Endothelial cell of umbilical vein (primary cell): Measurements from ENCODE around the gene PARP3.

ENCODE experiments used
- CTCF ChIP-seq, 2 donors: IDR thresholded peaks; 1 replicate in 1 of 2; 2 replicates in 1 of 2; pipeline ENCODE4 v1.5.1; 2011; ENCODE audit warnings: low read length in 2 of 2, mild to moderate bottlenecking in 2 of 2, moderate library complexity in 2 of 2, control low read depth in 1 of 2, inconsistent platforms in 1 of 2, low read depth in 1 of 2; ENCODE audit not compliant: insufficient read depth in 1 of 2; ENCODE audit errors: extremely low read depth in 1 of 2
- MAX ChIP-seq: IDR thresholded peaks from 2 replicates; pipeline ENCODE4 v1.6.1; 2011; ENCODE audit not compliant: insufficient read depth, insufficient read length
- POLR2AphosphoS5 ChIP-seq: IDR thresholded peaks from 2 replicates; pipeline ENCODE4 v1.6.1; 2012; ENCODE audit warnings: low read depth, mild to moderate bottlenecking, control low read depth, low read length, moderate library complexity; ENCODE audit not compliant: insufficient read depth

DNA sequence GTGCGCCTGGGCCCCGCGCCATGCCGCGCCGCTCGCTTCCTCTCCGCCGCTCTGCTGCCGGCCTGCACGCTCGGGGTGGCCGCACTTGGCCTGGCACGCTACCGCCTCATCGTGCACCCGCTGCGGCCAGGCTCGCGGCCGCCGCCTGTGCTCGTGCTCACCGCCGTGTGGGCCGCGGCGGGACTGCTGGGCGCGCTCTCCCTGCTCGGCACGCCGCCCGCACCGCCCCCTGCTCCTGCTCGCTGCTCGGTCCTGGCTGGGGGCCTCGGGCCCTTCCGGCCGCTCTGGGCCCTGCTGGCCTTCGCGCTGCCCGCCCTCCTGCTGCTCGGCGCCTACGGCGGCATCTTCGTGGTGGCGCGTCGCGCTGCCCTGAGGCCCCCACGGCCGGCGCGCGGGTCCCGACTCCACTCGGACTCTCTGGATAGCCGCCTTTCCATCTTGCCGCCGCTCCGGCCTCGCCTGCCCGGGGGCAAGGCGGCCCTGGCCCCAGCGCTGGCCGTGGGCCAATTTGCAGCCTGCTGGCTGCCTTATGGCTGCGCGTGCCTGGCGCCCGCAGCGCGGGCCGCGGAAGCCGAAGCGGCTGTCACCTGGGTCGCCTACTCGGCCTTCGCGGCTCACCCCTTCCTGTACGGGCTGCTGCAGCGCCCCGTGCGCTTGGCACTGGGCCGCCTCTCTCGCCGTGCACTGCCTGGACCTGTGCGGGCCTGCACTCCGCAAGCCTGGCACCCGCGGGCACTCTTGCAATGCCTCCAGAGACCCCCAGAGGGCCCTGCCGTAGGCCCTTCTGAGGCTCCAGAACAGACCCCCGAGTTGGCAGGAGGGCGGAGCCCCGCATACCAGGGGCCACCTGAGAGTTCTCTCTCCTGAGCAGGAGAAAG, 14.0 kb downstream of the PARP3 start:
- TF ChIP-seq MAX (no peak), CTCF (IDR thresholded peaks at IDR 0.05; ENCODE audit: extremely low read depth in 1 of 2, insufficient read depth in 1 of 2, low read depth in 1 of 2, low read length in 2 of 2) (peak; percentile 62 to 76), POLR2AphosphoS5 (no peak)
